ENCODE results near the gene BAZ2B. TPM values are rescaled to one million over a fixed set of nuclear protein-coding genes. Genes with fewer than 3 reads are reported as not detected.
A peak's percentile ranks its signal among the peaks of the same experiment; 100 is the strongest.

Gene BAZ2B
- polyA plus RNA-seq, 1 of the 3 experiments (the other 2 are of a cell fraction), result 10.2 TPM

- H3K9me2 ChIP-seq, result no peaks in the 10 kb centered on the region
- CTCF ChIA-PET, result no interaction called here
- H3K4me2 ChIP-seq, result no peak overlapping the region
- no peak overlapping the region for H2AFZ ChIP-seq (ENCODE audit: low read depth)
- no peak overlapping the region for H3K27ac ChIP-seq (ENCODE audit: low read depth in 2 of 2, low read length in 1 of 2)
- no peak overlapping the region for H3K9ac ChIP-seq
- no peaks in the 10 kb centered on the region for H3K27me3 ChIP-seq (ENCODE audit: insufficient read depth)
- peaks cover 12% of the 10 kb centered on the region for H3K79me2 ChIP-seq (ENCODE audit: insufficient read depth)
- no peaks in the 10 kb centered on the region for H3K4me1 ChIP-seq (ENCODE audit: control insufficient read depth in 1 of 2, insufficient read depth in 2 of 2, low read depth in 1 of 2, low read length in 1 of 2)
- H3K4me3 ChIP-seq (ENCODE audit: low read depth in 2 of 2, low read length in 1 of 2), result no peak overlapping the region
- TF ChIP-seq RFX5 (IDR thresholded peaks at IDR 0.05; ENCODE audit: low read length) (no peak), USF1 (IDR thresholded peaks at IDR 0.05; ENCODE audit: borderline replicate concordance, low read depth) (no peak)
- TF ChIP-seq, protein P1, sequence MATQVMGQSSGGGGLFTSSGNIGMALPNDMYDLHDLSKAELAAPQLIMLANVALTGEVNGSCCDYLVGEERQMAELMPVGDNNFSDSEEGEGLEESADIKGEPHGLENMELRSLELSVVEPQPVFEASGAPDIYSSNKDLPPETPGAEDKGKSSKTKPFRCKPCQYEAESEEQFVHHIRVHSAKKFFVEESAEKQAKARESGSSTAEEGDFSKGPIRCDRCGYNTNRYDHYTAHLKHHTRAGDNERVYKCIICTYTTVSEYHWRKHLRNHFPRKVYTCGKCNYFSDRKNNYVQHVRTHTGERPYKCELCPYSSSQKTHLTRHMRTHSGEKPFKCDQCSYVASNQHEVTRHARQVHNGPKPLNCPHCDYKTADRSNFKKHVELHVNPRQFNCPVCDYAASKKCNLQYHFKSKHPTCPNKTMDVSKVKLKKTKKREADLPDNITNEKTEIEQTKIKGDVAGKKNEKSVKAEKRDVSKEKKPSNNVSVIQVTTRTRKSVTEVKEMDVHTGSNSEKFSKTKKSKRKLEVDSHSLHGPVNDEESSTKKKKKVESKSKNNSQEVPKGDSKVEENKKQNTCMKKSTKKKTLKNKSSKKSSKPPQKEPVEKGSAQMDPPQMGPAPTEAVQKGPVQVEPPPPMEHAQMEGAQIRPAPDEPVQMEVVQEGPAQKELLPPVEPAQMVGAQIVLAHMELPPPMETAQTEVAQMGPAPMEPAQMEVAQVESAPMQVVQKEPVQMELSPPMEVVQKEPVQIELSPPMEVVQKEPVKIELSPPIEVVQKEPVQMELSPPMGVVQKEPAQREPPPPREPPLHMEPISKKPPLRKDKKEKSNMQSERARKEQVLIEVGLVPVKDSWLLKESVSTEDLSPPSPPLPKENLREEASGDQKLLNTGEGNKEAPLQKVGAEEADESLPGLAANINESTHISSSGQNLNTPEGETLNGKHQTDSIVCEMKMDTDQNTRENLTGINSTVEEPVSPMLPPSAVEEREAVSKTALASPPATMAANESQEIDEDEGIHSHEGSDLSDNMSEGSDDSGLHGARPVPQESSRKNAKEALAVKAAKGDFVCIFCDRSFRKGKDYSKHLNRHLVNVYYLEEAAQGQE (IDR thresholded peaks at IDR 0.05; ENCODE audit: low read depth, low read length), result no peak
- no peaks in the 10 kb centered on the region for H4K20me1 ChIP-seq (ENCODE audit: insufficient read depth)
- DNase-seq, result peak; percentile 6
- H3K36me3 ChIP-seq (replicated peaks in 1 of 2; ENCODE audit: control insufficient read depth in 1 of 2, insufficient read depth in 2 of 2, low read length in 1 of 2), result peaks cover 0 to 3% of the 10 kb centered on the region in 2 experiments
- H3F3A ChIP-seq (replicated peaks; ENCODE audit: insufficient read depth), result no peaks in the 10 kb centered on the region
- POLR2A ChIA-PET, result no interaction called here
- no peaks in the 10 kb centered on the region for H3K9me3 ChIP-seq
Observed at GRCh38 chr2:159564081-159564480, 52.3 kb downstream of the BAZ2B start.

DNA sequence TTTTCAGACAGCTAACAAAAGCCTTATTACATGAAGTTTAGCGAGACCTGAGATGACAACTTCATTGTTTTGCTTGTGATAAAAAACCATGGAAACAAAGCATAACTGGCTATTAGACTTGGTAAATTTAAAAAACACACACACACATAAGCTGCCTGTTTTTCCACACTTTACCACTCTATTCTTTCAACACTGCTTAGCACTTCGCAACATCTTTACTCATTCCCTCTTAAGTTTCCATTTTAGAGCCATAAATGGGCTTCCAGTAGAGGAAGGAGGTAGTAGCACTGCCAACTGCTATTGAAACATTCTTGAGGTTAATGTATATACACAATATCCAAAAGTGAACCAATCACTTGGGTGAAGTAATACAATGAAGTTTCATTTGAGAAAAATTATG, 54.1 kb downstream of the BAZ2B start:
- ChIA-PET CTCF (no interaction called here), POLR2A (no interaction called here)
- WGBS (ENCODE audit: low lambda C conversion rate), result 98% methylated on average over 2 of the region's 2 CpGs

GRCh38 chr2:159561786-159562185, 54.6 kb downstream of the BAZ2B start:
- 94% methylated on average over 2 of the region's 2 CpGs for WGBS (ENCODE audit: low lambda C conversion rate)
- Histone ChIP-seq H4K20me1 (ENCODE audit: insufficient read depth) (no peaks in the 10 kb centered on the region), H3F3A (replicated peaks; ENCODE audit: insufficient read depth) (no peaks in the 10 kb centered on the region), H3K27ac (ENCODE audit: low read depth in 2 of 2, low read length in 1 of 2) (no peak overlapping the region), H3K4me3 (ENCODE audit: low read depth in 2 of 2, low read length in 1 of 2) (no peak overlapping the region), H3K4me1 (ENCODE audit: control insufficient read depth in 1 of 2, insufficient read depth in 2 of 2, low read depth in 1 of 2, low read length in 1 of 2) (no peaks in the 10 kb centered on the region), H3K9ac (no peak overlapping the region), H3K79me2 (ENCODE audit: insufficient read depth) (peaks cover 12% of the 10 kb centered on the region), H3K9me3 (no peaks in the 10 kb centered on the region), H3K27me3 (ENCODE audit: insufficient read depth) (no peaks in the 10 kb centered on the region), H3K36me3 (replicated peaks in 1 of 2; ENCODE audit: control insufficient read depth in 1 of 2, insufficient read depth in 2 of 2, low read length in 1 of 2) (peaks cover 0 to 3% of the 10 kb centered on the region in 2 experiments), H3K4me2 (no peak overlapping the region), H2AFZ (ENCODE audit: low read depth) (no peak overlapping the region), H3K9me2 (no peaks in the 10 kb centered on the region)
- ChIA-PET CTCF (no interaction called here), POLR2A (no interaction called here)
- DNase-seq, result no peak
- TF ChIP-seq TAF1 (IDR thresholded peaks at IDR 0.05; ENCODE audit: borderline replicate concordance, low read depth, low read length), result no peak
- TF ChIP-seq NRF1 (IDR thresholded peaks at IDR 0.05; ENCODE audit: low read depth, low read length), result no peak
- TF ChIP-seq CTCF (IDR thresholded peaks at IDR 0.05), result no peak
- TF ChIP-seq, protein P2, sequence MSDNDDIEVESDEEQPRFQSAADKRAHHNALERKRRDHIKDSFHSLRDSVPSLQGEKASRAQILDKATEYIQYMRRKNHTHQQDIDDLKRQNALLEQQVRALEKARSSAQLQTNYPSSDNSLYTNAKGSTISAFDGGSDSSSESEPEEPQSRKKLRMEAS (IDR thresholded peaks at IDR 0.05; ENCODE audit: low read depth), result no peak
- TF ChIP-seq USF1 (IDR thresholded peaks at IDR 0.05; ENCODE audit: borderline replicate concordance, low read depth), result no peak
- TF ChIP-seq SIN3A (IDR thresholded peaks at IDR 0.05; ENCODE audit: borderline replicate concordance, low read depth, low read length), result no peak
- no peak for TF ChIP-seq FOXJ3 (CRISPR knock-in tag; IDR thresholded peaks at IDR 0.05)
- no peak for TF ChIP-seq TCF12 (IDR thresholded peaks at IDR 0.05)
- no peak for TF ChIP-seq NFIC (IDR thresholded peaks at IDR 0.05; ENCODE audit: borderline replicate concordance)
- no peak for TF ChIP-seq FOXM1 (IDR thresholded peaks at IDR 0.05; ENCODE audit: low read depth)
- TF ChIP-seq EZH2phosphoT487 (IDR thresholded peaks at IDR 0.05; ENCODE audit: borderline replicate concordance, low read depth), result no peak
- TF ChIP-seq SMC3 (IDR thresholded peaks at IDR 0.05; ENCODE audit: low read depth, low read length), result no peak

More for the DNA sequence above, 54.1 kb downstream of the BAZ2B start:
- H4K20me1 ChIP-seq (ENCODE audit: insufficient read depth), result no peaks in the 10 kb centered on the region
- TF ChIP-seq SIN3A (IDR thresholded peaks at IDR 0.05; ENCODE audit: borderline replicate concordance, low read depth, low read length) (no peak), GATA2 (CRISPR knock-in tag; IDR thresholded peaks at IDR 0.05) (no peak), TCF12 (IDR thresholded peaks at IDR 0.05) (no peak), SMC3 (IDR thresholded peaks at IDR 0.05; ENCODE audit: low read depth, low read length) (no peak)
- peaks cover 0 to 3% of the 10 kb centered on the region in 2 experiments for H3K36me3 ChIP-seq (replicated peaks in 1 of 2; ENCODE audit: control insufficient read depth in 1 of 2, insufficient read depth in 2 of 2, low read length in 1 of 2)
- H3K79me2 ChIP-seq (ENCODE audit: insufficient read depth), result peaks cover 12% of the 10 kb centered on the region
- no peaks in the 10 kb centered on the region for H3K9me2 ChIP-seq
- no peak overlapping the region for H3K4me2 ChIP-seq
- H3K9ac ChIP-seq, result no peak overlapping the region
- H2AFZ ChIP-seq (ENCODE audit: low read depth), result no peak overlapping the region
- H3F3A ChIP-seq (replicated peaks; ENCODE audit: insufficient read depth), result no peaks in the 10 kb centered on the region
- no peak for DNase-seq
- H3K9me3 ChIP-seq, result no peaks in the 10 kb centered on the region
- H3K27ac ChIP-seq (ENCODE audit: low read depth in 2 of 2, low read length in 1 of 2), result no peak overlapping the region
- no peaks in the 10 kb centered on the region for H3K27me3 ChIP-seq (ENCODE audit: insufficient read depth)
- H3K4me1 ChIP-seq (ENCODE audit: control insufficient read depth in 1 of 2, insufficient read depth in 2 of 2, low read depth in 1 of 2, low read length in 1 of 2), result no peaks in the 10 kb centered on the region
- no peak overlapping the region for H3K4me3 ChIP-seq (ENCODE audit: low read depth in 2 of 2, low read length in 1 of 2)
